GM12878 (cell line): ENCODE results near the gene BDH1. TPM values are rescaled to one million over a fixed set of nuclear protein-coding genes. Genes with fewer than 3 reads are reported as not detected.

Experiments
- ATAC-seq: fragments of 200-7000 bp; cut with Tn5 transposase; 3 replicates; pipeline ENCODE4 v1.9.1; 2020; ENCODE audit warnings: mild to moderate bottlenecking, moderate library complexity
- BruUV-seq: library from RNA; stranded (reverse); fragments of 400-500 nt; replicated peaks from 2 replicates; lab custom pipeline; 2021; lab: Mats Ljungman, UMichigan
- CTCF ChIA-PET: fragments of 300-600 bp; sonication (Branson Sonifier 250); formaldehyde crosslinking; extraction: SDS; loops from one replicate; lab custom pipeline; 2021; ENCODE audit warnings: inconsistent platforms; lab: Yijun Ruan, JAX
- POLR2A ChIA-PET: fragments of 350-600 bp; formaldehyde crosslinking; extraction: SDS; loops from one replicate; lab custom pipeline; 2021; ENCODE audit warnings: inconsistent platforms; lab: Charles Lee
- RAD21 ChIA-PET: fragments of 300-600 bp; sonication (Branson Sonifier 250); formaldehyde crosslinking; loops from one replicate; lab custom pipeline; 2023; ENCODE audit warnings: antibody characterized with exemption; ENCODE audit not compliant: unreplicated experiment; lab: Charles Lee
- SMC1A ChIA-PET: fragments of 300-600 bp; sonication (Branson Sonifier 250); formaldehyde crosslinking; loops from one replicate; lab custom pipeline; 2023; ENCODE audit not compliant: unreplicated experiment, uncharacterized antibody; lab: Charles Lee
- DNase-seq: peaks from one replicate; pipeline ENCODE4 v3.0.0-alpha.2; 2011; ENCODE audit warnings: low read depth, low spot score
- FAIRE-seq: peaks from 3 replicates; lab custom pipeline; 2011; peaks lifted over from hg19 to GRCh38; lab: Jason Lieb, UNC
- H2AFZ ChIP-seq: 2 replicates; pipeline ENCODE4 v1.6.0; 2011; ENCODE audit warnings: low read depth, low read length, control low read depth; ENCODE audit not compliant: control insufficient read depth
- H3K27ac ChIP-seq: 2 replicates; pipeline ENCODE4 v1.5.1; 2011; ENCODE audit warnings: control low read depth; ENCODE audit not compliant: control insufficient read depth, insufficient read depth
- H3K27me3 ChIP-seq, 2 experiments: replicated peaks in 1 of 2; 2 replicates each; pipeline versions ENCODE4 v1.6.0 to v1.6.1; 2011; ENCODE audit warnings: low read length in 1 of 2; ENCODE audit not compliant: control insufficient read depth in 2 of 2, insufficient read depth in 2 of 2
- H3K36me3 ChIP-seq, 2 experiments: 2 replicates each; pipeline ENCODE4 v1.5.1; 2011; ENCODE audit warnings: low read length in 1 of 2; ENCODE audit not compliant: control insufficient read depth in 2 of 2, insufficient read depth in 2 of 2
- H3K4me1 ChIP-seq: 2 replicates; pipeline ENCODE4 v1.6.1; 2011; ENCODE audit warnings: mild to moderate bottlenecking, low read length, moderate library complexity, mixed read lengths; ENCODE audit not compliant: control insufficient read depth, insufficient read depth
- H3K4me2 ChIP-seq: 2 replicates; pipeline ENCODE4 v1.6.0; 2011; ENCODE audit warnings: control low read depth; ENCODE audit not compliant: control insufficient read depth, insufficient read depth
- H3K4me3 ChIP-seq: fragments of 200-600 bp; sonication (generic); 2 replicates; pipeline ENCODE4 v1.5.1; 2016
- H3K79me2 ChIP-seq: 2 replicates; pipeline ENCODE4 v1.6.0; 2011; ENCODE audit warnings: low read length; ENCODE audit not compliant: control insufficient read depth, insufficient read depth
- H3K9ac ChIP-seq: 2 replicates; pipeline ENCODE4 v1.8.0; 2011; ENCODE audit warnings: low read length, control low read depth, mixed read lengths; ENCODE audit not compliant: control insufficient read depth, insufficient read depth
- H3K9me3 ChIP-seq: replicated peaks from 3 replicates; pipeline ENCODE4 v1.5.1; 2011; ENCODE audit warnings: mild to moderate bottlenecking, low read length; ENCODE audit not compliant: control insufficient read depth, insufficient read depth
- H4K20me1 ChIP-seq: 2 replicates; pipeline ENCODE4 v1.6.0; 2011; ENCODE audit not compliant: control insufficient read depth, insufficient read depth
- CHD1 ChIP-seq: IDR thresholded peaks from 2 replicates; pipeline ENCODE4 v1.6.1; 2012; ENCODE audit warnings: low read depth, low read length, improper control_type of control experiment
- CREM ChIP-seq: IDR thresholded peaks from 2 replicates; pipeline ENCODE4 v1.6.1; 2014; ENCODE audit warnings: antibody characterized with exemption, low read depth
- DPF2 ChIP-seq: fragments of 450-650 bp; IDR thresholded peaks from 2 replicates; pipeline ENCODE4 v1.6.1; 2017; ENCODE audit warnings: mild to moderate bottlenecking
- FOXK2 ChIP-seq: fragments of 450-650 bp; IDR thresholded peaks from 2 replicates; pipeline ENCODE4 v1.6.1; 2017; ENCODE audit warnings: mild to moderate bottlenecking, moderate library complexity
- IRF4 ChIP-seq: IDR thresholded peaks from 2 replicates; pipeline ENCODE4 v1.6.1; 2011; ENCODE audit warnings: low read depth, low read length
- MTA3 ChIP-seq: IDR thresholded peaks from 2 replicates; pipeline ENCODE4 v1.6.1; 2012; ENCODE audit warnings: low read length, inconsistent platforms, borderline replicate concordance
- NR2C1 ChIP-seq: fragments of 450-650 bp; IDR thresholded peaks from 2 replicates; pipeline ENCODE4 v1.6.1; 2017; ENCODE audit warnings: antibody characterized with exemption, mild to moderate bottlenecking, moderate library complexity
- SKIL ChIP-seq: fragments of 450-650 bp; IDR thresholded peaks from 2 replicates; pipeline ENCODE4 v1.6.1; 2017; ENCODE audit warnings: mild to moderate bottlenecking, low read depth, inconsistent platforms; ENCODE audit not compliant: poor library complexity, severe bottlenecking
- SUPT20H ChIP-seq: IDR thresholded peaks from 2 replicates; pipeline ENCODE4 v1.6.1; 2011; ENCODE audit warnings: low read depth, mild to moderate bottlenecking, low read length, moderate library complexity, borderline replicate concordance; ENCODE audit not compliant: control insufficient read depth
- TCF12 ChIP-seq: IDR thresholded peaks from 2 replicates; pipeline ENCODE4 v1.6.1; 2011; ENCODE audit warnings: low read depth, mild to moderate bottlenecking, low read length
- ZNF207 ChIP-seq: fragments of 450-650 bp; IDR thresholded peaks from 2 replicates; pipeline ENCODE4 v1.6.1; 2014; ENCODE audit warnings: antibody characterized with exemption, mild to moderate bottlenecking, borderline replicate concordance
- ZNF24 ChIP-seq: fragments of 450-650 bp; IDR thresholded peaks from 2 replicates; pipeline ENCODE4 v1.6.1; 2017; ENCODE audit warnings: antibody characterized with exemption, mild to moderate bottlenecking
- ZNF592 ChIP-seq: fragments of 450-650 bp; IDR thresholded peaks from 2 replicates; pipeline ENCODE4 v1.6.1; 2017; ENCODE audit warnings: mild to moderate bottlenecking, moderate library complexity
- WGBS: methylation state at CpG from one replicate; pipeline ENCODE4 v1.1.6; 2016; ENCODE audit warnings: low lambda C conversion rate; ENCODE audit not compliant: insufficient replicate concordance, insufficient coverage; ENCODE audit errors: missing lambda C conversion rate; 5-methylcytosine and 5-hydroxymethylcytosine counted together
- in situ Hi-C: fragments of 300-500 bp; cut with MboI; formaldehyde crosslinking; loops from 9 replicates; pipeline ENCODE4 v1.14.3; 2018; ENCODE audit warnings: mixed read lengths
- intact Hi-C: fragments of 100-400 bp; cut with micrococcal nuclease; formaldehyde crosslinking; loops from one replicate; pipeline ENCODE4 v1.14.2; 2022; ENCODE audit not compliant: unreplicated experiment
- polyA plus RNA-seq, 11 experiments: library from polyadenylated mRNA; depleted of rRNA in 4 of 11; unstranded in 6 of 11; stranded (reverse) in 5 of 11; fragments of >200 nt; fragmentation: Nextera tagmentation in 4 of 11; fragmentation: Illumina TruSeq in 1 of 11; extraction: Ambion mirVana in 4 of 11; extraction: Trizol in 1 of 11; gene quantifications; 1 replicate in 1 of 11; 2 replicates in 10 of 11; pipeline versions ENCODE4 v1.2.1 to v1.2.3, GENCODE V29; 2011 to 2016; ENCODE audit warnings: inconsistent platforms in 2 of 11, missing spikeins in 2 of 11, low read depth in 1 of 11
- total RNA-seq, 4 experiments: library from RNA; depleted of rRNA in 3 of 4; stranded (reverse); fragments of >200 nt in 3 of 4; fragmentation: Illumina TruSeq in 1 of 4; extraction: Trizol in 1 of 4; gene quantifications; 2 replicates each; pipeline versions ENCODE4 v1.2.1 to v1.2.3, GENCODE V29; 2013 to 2021
- TF ChIP-seq, protein P1 (sequence below): fragments of 450-650 bp; IDR thresholded peaks from 2 replicates; pipeline ENCODE4 v1.6.1; 2017; ENCODE audit warnings: borderline replicate concordance

BDH1 gene
- total and polyA plus RNA-seq, 10 of the 15 experiments (the other 5 are each of a cell fraction or from before 2014, with no cell fraction given) = 11.3 to 84.5 (median 60.3) TPM

DNA sequence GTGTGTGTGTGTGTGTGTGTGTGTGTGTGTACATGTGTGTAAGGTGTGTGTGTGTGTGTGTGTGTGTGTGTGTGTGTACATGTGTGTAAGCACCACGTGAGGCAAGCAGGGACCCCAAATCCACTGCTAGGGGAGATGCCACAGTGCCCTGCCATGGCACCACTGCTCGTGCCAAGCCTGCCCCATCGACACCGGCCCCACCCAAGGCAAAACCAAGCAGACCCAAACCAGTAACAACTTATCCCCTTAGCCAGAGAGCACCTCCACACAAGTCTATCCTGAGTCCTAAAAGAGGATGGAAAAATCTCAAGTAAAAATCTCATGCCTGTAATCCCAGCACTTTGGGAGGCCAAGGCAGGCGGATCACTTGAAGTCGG lies 45.1 kb downstream of the BDH1 start:
- no peaks in the 10 kb centered on the region for H3K27me3 ChIP-seq
- 76% methylated on average over 5 of the region's 6 CpGs for WGBS
- no TSS peak for BruUV-seq
- no peaks in the 10 kb centered on the region; the same call in 1 of the 2 replicates for H4K20me1 ChIP-seq
- FAIRE-seq (no peak), ATAC-seq (no peak), DNase-seq (no peak)
- SMC1A ChIA-PET = interaction anchor here (2.1 to 2.8 kb wide), 2 partner anchors 254 to 286 kb away, joined by 7 to 16 read pairs; no protein-coding TSS in a partner anchor
- H3K79me2 ChIP-seq = no peaks in the 10 kb centered on the region
- in situ Hi-C loops = loop anchor here (25.0 kb wide), 1 partner anchor 523 kb away; no protein-coding TSS in a partner anchor
- no peaks in the 10 kb centered on the region for H3K4me1 ChIP-seq
- no peaks in the 10 kb centered on the region for H3K9me3 ChIP-seq
- no peak overlapping the region for H2AFZ ChIP-seq
- CTCF ChIA-PET = interaction anchor here (1.3 to 4.2 kb wide), 5 partner anchors 9 to 287 kb away, joined by 3 to 38 read pairs (median 5); no protein-coding TSS in a partner anchor
- no peak overlapping the region for H3K4me2 ChIP-seq
- POLR2A ChIA-PET = no interaction called here
- peaks cover 0 to 10% of the 10 kb centered on the region in 2 experiments; a peak in 3 of 4 replicates for H3K36me3 ChIP-seq
- H3K4me3 ChIP-seq = no peak overlapping the region
- RAD21 ChIA-PET = interaction anchor here (4.5 kb wide), 1 partner anchor 253 kb away, joined by 26 read pairs; no protein-coding TSS in a partner anchor
- H3K9ac ChIP-seq = no peak overlapping the region
- no peak overlapping the region for H3K27ac ChIP-seq
- intact Hi-C loops = no loop called here
- TF ChIP-seq ZNF207 = no peak
- no peak for TF ChIP-seq DPF2
- no peak for TF ChIP-seq SUPT20H
- TF ChIP-seq ZNF592 = no peak
- TF ChIP-seq, protein P1, sequence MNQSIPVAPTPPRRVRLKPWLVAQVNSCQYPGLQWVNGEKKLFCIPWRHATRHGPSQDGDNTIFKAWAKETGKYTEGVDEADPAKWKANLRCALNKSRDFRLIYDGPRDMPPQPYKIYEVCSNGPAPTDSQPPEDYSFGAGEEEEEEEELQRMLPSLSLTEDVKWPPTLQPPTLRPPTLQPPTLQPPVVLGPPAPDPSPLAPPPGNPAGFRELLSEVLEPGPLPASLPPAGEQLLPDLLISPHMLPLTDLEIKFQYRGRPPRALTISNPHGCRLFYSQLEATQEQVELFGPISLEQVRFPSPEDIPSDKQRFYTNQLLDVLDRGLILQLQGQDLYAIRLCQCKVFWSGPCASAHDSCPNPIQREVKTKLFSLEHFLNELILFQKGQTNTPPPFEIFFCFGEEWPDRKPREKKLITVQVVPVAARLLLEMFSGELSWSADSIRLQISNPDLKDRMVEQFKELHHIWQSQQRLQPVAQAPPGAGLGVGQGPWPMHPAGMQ = no peak
- no peak for TF ChIP-seq CREM
- TF ChIP-seq IRF4 = no peak
- TF ChIP-seq FOXK2 = no peak
- TF ChIP-seq ZNF24 = no peak
- no peak for TF ChIP-seq SKIL
- TF ChIP-seq TCF12 = no peak
- TF ChIP-seq MTA3 = no peak
- TF ChIP-seq CHD1 = no peak
- no peak for TF ChIP-seq NR2C1
